H1 (cell line): ENCODE measurements around the gene MAML3. TPM values are rescaled to one million over a fixed set of nuclear protein-coding genes. Genes with fewer than 3 reads are reported as not detected.

ENCODE experiments used
- CTCF ChIA-PET: fragments of 300-600 bp; sonication (Branson Sonifier 250); formaldehyde crosslinking; loops from one replicate; lab custom pipeline; 2021; ENCODE audit not compliant: partially characterized antibody; lab: Charles Lee
- POLR2A ChIA-PET: fragments of 300-600 bp; sonication (Branson Sonifier 250); formaldehyde crosslinking; loops from one replicate; lab custom pipeline; 2021; ENCODE audit warnings: inconsistent platforms; ENCODE audit not compliant: partially characterized antibody; lab: Charles Lee
- DNase-seq, 2 experiments: peaks; one replicate each; pipeline versions ENCODE4 v3.0.0 to v3.0.0-alpha.2; 2010 to 2022; ENCODE audit warnings: low spot score in 2 of 2, low read depth in 1 of 2, mixed read lengths in 1 of 2
- FAIRE-seq: peaks from 2 replicates; lab custom pipeline; 2011; peaks lifted over from hg19 to GRCh38; lab: Jason Lieb, UNC
- H2AFZ ChIP-seq: 2 replicates; pipeline ENCODE4 v1.8.1; 2012; ENCODE audit warnings: low read length, inconsistent platforms
- H2AK5ac ChIP-seq: 2 replicates; pipeline ENCODE4 v1.6.1; 2013; ENCODE audit warnings: low read depth, low read length
- H2BK120ac ChIP-seq: replicated peaks from 2 replicates; pipeline ENCODE3; 2013; ENCODE audit warnings: low read depth, low read length, inconsistent platforms
- H2BK12ac ChIP-seq: 2 replicates; pipeline ENCODE4 v1.6.1; 2013; ENCODE audit warnings: low read depth, low read length
- H2BK15ac ChIP-seq: 2 replicates; pipeline ENCODE4 v1.6.1; 2013; ENCODE audit warnings: low read length
- H2BK20ac ChIP-seq: 2 replicates; pipeline ENCODE4 v1.6.1; 2013; ENCODE audit warnings: low read length
- H2BK5ac ChIP-seq: 2 replicates; pipeline ENCODE4 v1.6.1; 2013; ENCODE audit warnings: low read depth, low read length
- H3K14ac ChIP-seq: 2 replicates; pipeline ENCODE4 v1.6.1; 2013; ENCODE audit warnings: inconsistent platforms; ENCODE audit not compliant: insufficient read length
- H3K18ac ChIP-seq: 2 replicates; pipeline ENCODE4 v1.6.1; 2013; ENCODE audit warnings: low read length; ENCODE audit errors: extremely low read depth
- H3K23ac ChIP-seq: 2 replicates; pipeline ENCODE4 v1.6.1; 2013; ENCODE audit warnings: inconsistent platforms; ENCODE audit not compliant: insufficient read length
- H3K23me2 ChIP-seq: 2 replicates; pipeline ENCODE4 v1.6.1; 2013; ENCODE audit warnings: low read depth, low read length
- H3K27ac ChIP-seq: 2 replicates; pipeline ENCODE4 v1.6.1; 2011; ENCODE audit warnings: low read depth, low read length, inconsistent platforms
- H3K27me3 ChIP-seq, 4 experiments: replicated peaks in 1 of 4; 1 replicate in 1 of 4; 2 replicates in 3 of 4; pipeline versions ENCODE4 v1.6.1 to v1.8.1; 2011 to 2013; ENCODE audit warnings: low read length in 3 of 4, mild to moderate bottlenecking in 3 of 4, inconsistent platforms in 2 of 4, mixed read lengths in 2 of 4, moderate library complexity in 1 of 4; ENCODE audit not compliant: control insufficient read depth in 3 of 4, insufficient read depth in 3 of 4; ENCODE audit errors: extremely low read depth in 1 of 4
- H3K36me3 ChIP-seq, 4 experiments: 2 replicates each; pipeline versions ENCODE4 v1.6.1 to v1.8.1; 2011 to 2013; ENCODE audit warnings: mild to moderate bottlenecking in 4 of 4, low read length in 3 of 4, moderate library complexity in 2 of 4, control low read depth in 1 of 4, inconsistent platforms in 1 of 4; ENCODE audit not compliant: insufficient read depth in 4 of 4, control insufficient read depth in 2 of 4
- H3K4ac ChIP-seq: replicated peaks from 2 replicates; pipeline ENCODE3; 2013; ENCODE audit warnings: low read length, low read depth, mixed read lengths, inconsistent platforms; ENCODE audit not compliant: insufficient read length
- H3K4me1 ChIP-seq, 4 experiments: replicated peaks in 1 of 4; 1 replicate in 1 of 4; 2 replicates in 3 of 4; pipeline versions ENCODE4 v1.6.1 to v1.8.1; 2011 to 2013; ENCODE audit warnings: low read length in 3 of 4, inconsistent platforms in 2 of 4, mixed read lengths in 1 of 4; ENCODE audit not compliant: insufficient read depth in 4 of 4, control insufficient read depth in 3 of 4
- H3K4me2 ChIP-seq, 2 experiments: 2 replicates each; pipeline versions ENCODE4 v1.6.1 to v1.8.1; 2011 to 2013; ENCODE audit warnings: low read depth in 2 of 2, low read length in 2 of 2, control low read depth in 1 of 2, inconsistent platforms in 1 of 2, mild to moderate bottlenecking in 1 of 2; ENCODE audit not compliant: insufficient read depth in 1 of 2
- H3K4me3 ChIP-seq, 4 experiments: fragments of 200-600, 300-600 bp in 1 of 4; sonication (generic), shearing (Covaris generic), sonication (Bioruptor Twin) in 1 of 4; 2 replicates each; pipeline versions ENCODE4 v1.5.1 to v1.8.1; 2011 to 2016; ENCODE audit warnings: low read length in 4 of 4, low read depth in 3 of 4, control low read depth in 2 of 4, inconsistent platforms in 2 of 4, mild to moderate bottlenecking in 2 of 4, mixed read lengths in 1 of 4, moderate library complexity in 1 of 4; ENCODE audit not compliant: insufficient read depth in 2 of 4; ENCODE audit errors: extremely low read depth in 1 of 4
- H3K56ac ChIP-seq: replicated peaks from 2 replicates; pipeline ENCODE3; 2013; ENCODE audit warnings: low read depth, mild to moderate bottlenecking, mixed read lengths, low read length, inconsistent platforms; ENCODE audit not compliant: insufficient read length
- H3K79me1 ChIP-seq: 2 replicates; pipeline ENCODE4 v1.6.1; 2013; ENCODE audit warnings: low read depth, low read length, control low read depth
- H3K79me2 ChIP-seq, 2 experiments: 2 replicates each; pipeline versions ENCODE4 v1.6.1 to v1.8.1; 2012 to 2013; ENCODE audit warnings: low read length in 2 of 2, mild to moderate bottlenecking in 2 of 2, inconsistent platforms in 1 of 2; ENCODE audit not compliant: insufficient read depth in 2 of 2, control insufficient read depth in 1 of 2
- H3K9ac ChIP-seq, 4 experiments: replicated peaks in 1 of 4; 1 replicate in 1 of 4; 2 replicates in 3 of 4; pipeline versions ENCODE4 v1.6.1 to v1.8.1; 2011 to 2013; ENCODE audit warnings: low read depth in 3 of 4, low read length in 3 of 4, control low read depth in 2 of 4, mild to moderate bottlenecking in 2 of 4, moderate library complexity in 2 of 4, inconsistent platforms in 1 of 4; ENCODE audit errors: extremely low read depth in 1 of 4
- H3K9me3 ChIP-seq, 2 experiments: 2 replicates each; pipeline versions ENCODE4 v1.6.1 to v1.8.1; 2012 to 2013; ENCODE audit warnings: mild to moderate bottlenecking in 2 of 2, moderate library complexity in 2 of 2, control low read depth in 1 of 2, inconsistent platforms in 1 of 2, low read depth in 1 of 2, low read length in 1 of 2, mixed read lengths in 1 of 2; ENCODE audit not compliant: insufficient read depth in 2 of 2
- H4K20me1 ChIP-seq, 2 experiments: replicated peaks in 1 of 2; 2 replicates each; pipeline versions ENCODE3 to v1.8.1; 2011 to 2013; ENCODE audit warnings: inconsistent platforms in 2 of 2, low read length in 2 of 2, mild to moderate bottlenecking in 1 of 2; ENCODE audit not compliant: insufficient read depth in 2 of 2, control insufficient read depth in 1 of 2
- H4K5ac ChIP-seq: 2 replicates; pipeline ENCODE4 v1.6.1; 2013; ENCODE audit warnings: low read length, low read depth, mixed read lengths, inconsistent platforms; ENCODE audit not compliant: insufficient read length
- H4K8ac ChIP-seq: 2 replicates; pipeline ENCODE4 v1.8.0; 2013; ENCODE audit warnings: mild to moderate bottlenecking, moderate library complexity, low read length, inconsistent platforms; ENCODE audit not compliant: insufficient read depth; ENCODE audit errors: extremely low read depth
- H4K91ac ChIP-seq: replicated peaks from 2 replicates; pipeline ENCODE3; 2013; ENCODE audit warnings: low read length, mixed read lengths, inconsistent platforms; ENCODE audit not compliant: insufficient read length
- CHD2 ChIP-seq: IDR thresholded peaks from 2 replicates; pipeline ENCODE4 v1.6.1; 2012; ENCODE audit warnings: low read length, improper control_type of control experiment
- EP300 ChIP-seq, 2 experiments: IDR thresholded peaks; 1 replicate in 1 of 2; 2 replicates in 1 of 2; pipeline ENCODE4 v1.6.1; 2011 to 2012; ENCODE audit warnings: low read depth in 2 of 2, low read length in 2 of 2, mild to moderate bottlenecking in 2 of 2, borderline replicate concordance in 1 of 2, inconsistent platforms in 1 of 2, moderate library complexity in 1 of 2
- PHF8 ChIP-seq: fragments of 200-600 bp; sonication (generic); conservative IDR thresholded peaks from 2 replicates; pipeline ENCODE4 v1.7.1; 2012; ENCODE audit warnings: low read depth, mild to moderate bottlenecking, inconsistent platforms, low read length, moderate library complexity
- RAD21 ChIP-seq, 2 experiments: IDR thresholded peaks in 1 of 2; conservative IDR thresholded peaks in 1 of 2; 2 replicates each; pipeline ENCODE4 v1.6.1; 2011; ENCODE audit warnings: low read depth in 2 of 2, low read length in 2 of 2, improper control_type of control experiment in 1 of 2, inconsistent platforms in 1 of 2, mild to moderate bottlenecking in 1 of 2, moderate library complexity in 1 of 2
- RFX5 ChIP-seq: IDR thresholded peaks from 2 replicates; pipeline ENCODE4 v1.6.1; 2011; ENCODE audit warnings: low read depth, low read length, improper control_type of control experiment, borderline replicate concordance
- SAP30 ChIP-seq: fragments of 300-600 bp; sonication (generic); IDR thresholded peaks from 2 replicates; pipeline ENCODE4 v1.7.1; 2012; ENCODE audit warnings: low read length, moderate library complexity, mild to moderate bottlenecking, inconsistent platforms; ENCODE audit not compliant: insufficient read depth, insufficient replicate concordance
- SIRT6 ChIP-seq: IDR thresholded peaks from one replicate; pipeline ENCODE4 v1.7.1; 2012; ENCODE audit warnings: low read length, inconsistent platforms
- SRF ChIP-seq: IDR thresholded peaks from 2 replicates; pipeline ENCODE4 v1.6.1; 2011; ENCODE audit warnings: mild to moderate bottlenecking, low read depth, low read length, moderate library complexity
- TAF1 ChIP-seq: IDR thresholded peaks from 2 replicates; pipeline ENCODE4 v1.6.1; 2011; ENCODE audit warnings: mild to moderate bottlenecking, low read depth, low read length
- USF2 ChIP-seq: IDR thresholded peaks from 2 replicates; pipeline ENCODE4 v1.6.1; 2011; ENCODE audit warnings: low read length, improper control_type of control experiment
- WGBS, 2 experiments: shearing (Covaris generic) in 1 of 2; methylation state at CpG; one replicate each; pipeline versions ENCODE4 v1.1.6 to v1.1.7; 2013 to 2015; ENCODE audit warnings: low lambda C conversion rate in 2 of 2, mixed read lengths in 2 of 2, inconsistent platforms in 1 of 2, low coverage in 1 of 2, missing lambda C conversion rate in 1 of 2; ENCODE audit not compliant: insufficient replicate concordance in 2 of 2, insufficient coverage in 1 of 2, insufficient read length in 1 of 2; ENCODE audit errors: extremely low coverage in 1 of 2, missing lambda C conversion rate in 1 of 2; 5-methylcytosine and 5-hydroxymethylcytosine counted together
- polyA plus RNA-seq, 7 experiments: library from polyadenylated mRNA; depleted of rRNA in 3 of 7; stranded (reverse) in 5 of 7; unstranded in 2 of 7; fragments of >200 nt in 5 of 7; fragments of 200-250 nt in 2 of 7; gene quantifications; 1 replicate in 5 of 7; 2 replicates in 1 of 7; 4 replicates in 1 of 7; pipeline versions ENCODE4 v1.2.1 to v1.2.3, GENCODE V29; 2011 to 2013; ENCODE audit warnings: missing spikeins in 2 of 7, mixed read lengths in 2 of 7
- total RNA-seq: library from RNA; stranded (reverse); fragmentation: NEBNext Ultra II Directional; extraction: Animal tissue kit (Norgen Biotek cat#: 25700); gene quantifications from 2 replicates; pipeline ENCODE4 v1.2.1, GENCODE V29; 2021
- TF ChIP-seq, protein P1 (sequence below): IDR thresholded peaks from 2 replicates; pipeline ENCODE4 v1.6.1; 2011; ENCODE audit warnings: low read depth, mild to moderate bottlenecking, low read length; ENCODE audit not compliant: insufficient read depth

MAML3 gene
- total and polyA plus RNA-seq, 2 of the 8 experiments (the other 6 are each of a cell fraction or from before 2014, with no cell fraction given), result 2.1 to 5.7 TPM

GRCh38 chr4:139896091-139896604, 257.8 kb downstream of the MAML3 start:
- H3K79me2 ChIP-seq, result no peaks in the 10 kb centered on the region
- H3K23me2 ChIP-seq, result no peaks in the 10 kb centered on the region; the same call in 1 of the 2 replicates
- H3K9ac ChIP-seq, result no peak overlapping the region
- no peak overlapping the region for H3K4ac ChIP-seq
- no peak overlapping the region for H2BK12ac ChIP-seq
- H3K36me3 ChIP-seq, result no peaks in the 10 kb centered on the region
- H4K91ac ChIP-seq, result no peak overlapping the region
- no peaks in the 10 kb centered on the region for H3K27me3 ChIP-seq
- H3K56ac ChIP-seq, result no peak overlapping the region
- H2AFZ ChIP-seq, result no peak overlapping the region
- WGBS, 2 experiments, result 88% methylated on average over 6 of the region's 6 CpGs; no CpG with 5 or more reads in 1 of the 2 experiments
- DNase-seq, result no peak
- no peak overlapping the region for H3K4me2 ChIP-seq
- no peak overlapping the region for H3K4me3 ChIP-seq
- ChIA-PET POLR2A (no interaction called here), CTCF (interaction anchor here (0.6 kb wide), 2 partner anchors 292 to 330 kb away, joined by 3 read pairs; no protein-coding TSS in a partner anchor)
- H3K18ac ChIP-seq, result no peak overlapping the region
- H4K5ac ChIP-seq, result no peak overlapping the region
- no peak overlapping the region for H3K27ac ChIP-seq
- no peak overlapping the region for H2BK20ac ChIP-seq
- H3K23ac ChIP-seq, result no peak overlapping the region
- no peaks in the 10 kb centered on the region for H3K79me1 ChIP-seq
- no peak overlapping the region for H2AK5ac ChIP-seq
- peaks cover 0 to 13% (median 3%) of the 10 kb centered on the region in 4 experiments; a peak in 4 of 7 replicates for H3K4me1 ChIP-seq
- H3K14ac ChIP-seq, result no peak overlapping the region
- H2BK120ac ChIP-seq, result no peak overlapping the region
- no peak overlapping the region for H2BK15ac ChIP-seq
- FAIRE-seq, result no peak
- H2BK5ac ChIP-seq, result no peak overlapping the region
- no peaks in the 10 kb centered on the region for H3K9me3 ChIP-seq
- no peak overlapping the region for H4K8ac ChIP-seq
- H4K20me1 ChIP-seq, result no peaks in the 10 kb centered on the region
- TF ChIP-seq TAF1 (no peak), PHF8 (no peak), SAP30 (no peak), USF2 (no peak), CHD2 (no peak), RAD21 (IDR thresholded peaks at IDR 0.05 in 1 of 2, conservative IDR thresholded peaks at IDR 0.05 in 1 of 2; ENCODE audit: low read depth in 2 of 2, low read length in 2 of 2) (no peak), SRF (no peak), SIRT6 (no peak), RFX5 (no peak), EP300 (IDR thresholded peaks at IDR 0.05; ENCODE audit: borderline replicate concordance in 1 of 2, low read depth in 2 of 2, low read length in 2 of 2) (no peak)
- TF ChIP-seq, protein P1, sequence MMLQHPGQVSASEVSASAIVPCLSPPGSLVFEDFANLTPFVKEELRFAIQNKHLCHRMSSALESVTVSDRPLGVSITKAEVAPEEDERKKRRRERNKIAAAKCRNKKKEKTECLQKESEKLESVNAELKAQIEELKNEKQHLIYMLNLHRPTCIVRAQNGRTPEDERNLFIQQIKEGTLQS, result no peak
